Raji (cell line): ENCODE measurements around the gene GTF3A.

Source experiments
- POLR2A ChIP-seq: IDR thresholded peaks from 2 replicates; pipeline ENCODE4 v1.6.1; 2011; ENCODE audit warnings: low read depth, low read length, control low read depth; ENCODE audit not compliant: insufficient read depth

Gene GTF3A

DNA sequence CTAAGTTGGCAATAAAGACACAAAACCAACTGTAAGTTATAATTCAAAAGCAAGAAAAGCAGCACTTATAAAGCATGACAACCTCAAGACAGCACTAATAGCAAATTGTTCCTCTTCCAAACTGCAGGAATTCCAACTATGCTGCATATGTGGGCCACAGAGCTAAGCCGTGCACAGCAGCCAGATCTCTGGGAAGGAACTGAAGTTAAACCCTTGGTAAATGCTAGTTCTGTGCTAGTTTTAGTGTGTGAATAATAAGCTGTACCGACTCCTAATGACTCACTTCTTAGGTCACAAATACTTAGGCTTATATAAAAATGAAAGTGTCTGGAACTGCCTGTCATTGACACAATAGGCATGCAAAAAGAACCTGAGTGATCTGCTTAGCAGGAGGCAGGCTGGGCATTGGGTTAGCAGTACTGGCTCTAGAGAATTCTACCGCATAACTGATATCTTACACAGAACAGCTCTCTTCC, 21.2 kb upstream of the GTF3A start:
- TF ChIP-seq POLR2A = no peak

DNA sequence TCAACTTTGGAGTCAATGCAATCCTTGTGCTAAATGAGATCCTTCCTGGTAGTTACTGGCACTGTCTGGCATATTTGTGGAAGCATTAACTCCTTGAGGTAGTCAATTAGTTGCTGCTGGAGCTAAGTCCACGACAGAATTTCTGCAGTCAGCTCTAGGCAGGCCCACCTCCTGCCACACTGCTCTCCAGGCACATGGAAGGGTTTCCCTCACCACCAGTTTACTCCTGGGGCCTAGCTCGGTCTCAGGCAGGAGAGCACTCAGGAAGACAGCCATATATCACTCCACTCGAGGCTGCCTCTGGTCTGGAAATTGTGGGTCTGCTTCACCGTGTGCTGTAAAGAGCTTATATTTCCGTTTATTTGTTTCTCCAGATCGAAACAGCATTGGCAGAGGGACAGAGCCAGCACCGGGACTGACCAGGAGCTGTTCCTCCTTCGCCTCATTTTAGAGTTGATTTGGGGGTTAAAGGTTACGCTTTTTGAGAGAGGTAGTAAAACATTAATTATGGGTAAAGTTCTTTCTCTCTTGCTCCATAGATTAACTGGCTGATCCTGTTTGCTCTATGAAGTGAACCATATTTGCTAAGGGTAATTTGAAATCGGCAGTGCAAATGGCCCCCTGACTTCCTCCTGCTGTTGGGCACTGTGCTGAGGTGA, 20.6 kb upstream of the GTF3A start:
- no peak for TF ChIP-seq POLR2A

DNA sequence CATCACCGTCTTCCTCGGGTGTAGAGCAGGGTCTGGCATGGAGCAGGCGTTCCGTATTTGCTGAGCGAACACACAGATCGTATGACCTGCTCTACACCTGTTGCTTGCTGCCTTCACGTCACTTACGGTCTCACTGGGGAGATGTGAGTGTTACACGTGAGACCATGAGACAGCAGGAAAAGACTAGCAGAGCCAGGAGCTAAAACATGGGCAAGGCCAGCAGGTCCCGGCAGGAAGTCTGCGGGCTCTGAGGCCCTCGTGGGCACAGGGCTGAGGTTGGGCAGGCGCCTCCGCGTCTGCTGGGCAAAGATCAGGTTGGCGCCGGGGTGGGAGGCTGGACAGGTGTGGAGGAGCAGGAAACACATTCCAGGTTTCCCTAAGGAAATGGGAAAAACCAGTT, 19.7 kb upstream of the GTF3A start:
- no peak for TF ChIP-seq POLR2A

DNA sequence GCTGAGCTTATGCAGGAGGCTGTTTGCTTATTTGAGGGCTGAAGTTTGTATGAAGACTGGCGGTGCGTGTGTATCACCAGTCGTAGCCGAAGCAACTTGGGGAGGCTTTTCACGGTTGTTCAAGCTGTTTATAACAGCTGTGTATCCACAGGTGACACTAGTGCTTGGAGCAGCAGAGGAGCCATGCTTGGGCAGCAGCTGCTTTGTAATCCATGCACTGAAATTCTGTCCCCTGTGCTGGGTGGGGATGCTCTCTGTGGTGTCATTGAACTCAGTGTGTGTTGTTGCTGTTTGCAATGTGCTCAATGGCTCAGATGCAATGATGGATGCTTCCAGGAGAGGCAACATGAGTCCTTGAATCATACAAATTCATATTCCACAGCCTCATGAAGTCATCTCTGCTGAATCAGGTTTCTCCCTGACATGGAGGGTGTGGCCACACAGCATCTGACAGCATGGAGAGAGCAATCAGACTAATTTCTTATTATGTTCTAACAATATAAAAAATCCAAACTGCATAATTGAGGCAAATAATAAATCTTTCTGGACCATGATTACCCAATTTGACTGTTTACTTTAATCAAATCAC, 18.8 kb upstream of the GTF3A start:
- no peak for TF ChIP-seq POLR2A

DNA sequence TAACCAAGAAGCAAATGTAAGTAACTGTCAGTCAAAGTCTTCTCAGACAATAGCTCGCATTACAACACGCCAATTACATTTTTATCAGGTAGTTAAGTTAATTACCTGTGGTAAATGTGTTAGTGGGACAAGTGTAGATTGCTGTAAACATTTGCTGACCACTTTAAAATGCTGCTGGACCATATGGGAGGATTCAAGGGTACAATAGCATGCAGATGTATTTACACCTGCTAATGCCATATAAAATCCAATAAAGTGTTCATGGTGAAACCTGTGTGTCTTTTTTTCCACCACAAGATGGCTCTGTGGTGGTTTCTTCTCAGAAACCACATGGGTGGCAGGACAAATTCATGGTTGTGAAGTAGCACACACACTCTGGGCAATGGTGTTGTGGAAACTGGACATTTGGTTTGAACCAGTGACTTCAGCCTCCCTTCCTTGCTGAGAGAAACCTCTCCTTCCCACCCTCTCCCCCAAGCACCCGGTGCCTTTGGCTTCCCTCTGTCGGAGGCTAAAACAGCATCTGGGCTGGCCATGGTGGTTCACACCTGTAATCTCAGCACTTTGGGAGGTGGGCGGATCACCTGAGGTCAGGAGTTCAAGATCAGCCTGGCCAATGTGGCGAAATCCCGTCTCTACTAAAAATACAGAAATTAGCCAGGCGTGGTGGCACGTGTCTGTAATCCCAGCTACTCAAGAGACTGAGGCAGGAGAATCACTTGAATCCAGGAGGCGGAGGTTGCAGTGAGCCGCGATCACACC, 18.1 kb upstream of the GTF3A start:
- no peak for TF ChIP-seq POLR2A

DNA sequence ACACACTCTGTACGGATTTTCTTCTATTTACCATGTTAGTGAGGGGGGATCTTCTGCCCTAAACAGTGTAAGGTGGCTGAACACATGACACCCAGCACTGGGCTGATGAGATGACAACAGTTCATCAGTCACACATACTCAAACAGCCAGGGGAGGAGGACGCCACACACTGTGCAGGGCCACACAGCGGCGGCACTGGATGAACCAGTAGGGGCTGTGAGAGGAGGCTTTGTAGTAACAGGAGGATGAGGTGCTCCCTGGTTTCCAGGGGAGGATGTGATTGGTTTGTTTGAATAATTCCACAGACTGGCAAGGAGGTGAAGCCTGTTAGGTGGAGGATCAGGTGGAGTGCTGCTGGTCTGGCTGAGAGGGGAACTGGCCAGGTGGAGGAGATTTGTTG, 16.3 kb upstream of the GTF3A start:
- TF ChIP-seq POLR2A = no peak

DNA sequence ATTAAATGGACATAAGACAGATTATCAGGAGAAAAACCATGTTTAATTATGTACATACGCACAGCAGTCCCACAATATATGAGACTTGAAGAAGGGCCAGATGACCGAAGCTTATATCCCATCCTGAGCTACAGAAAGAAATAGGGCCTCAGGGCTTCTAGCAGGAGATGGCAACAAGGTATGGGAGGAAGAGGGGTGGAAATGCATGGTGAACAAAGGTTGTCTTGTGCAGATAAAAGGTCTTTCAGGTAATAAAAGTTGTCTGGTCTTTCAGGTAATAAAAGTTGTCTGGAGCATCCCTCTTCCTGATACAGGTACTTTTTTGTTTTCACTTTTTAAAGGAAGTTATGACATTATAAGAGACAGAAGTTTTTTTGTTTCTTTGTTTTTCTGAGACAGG, 15.4 kb upstream of the GTF3A start:
- no peak for TF ChIP-seq POLR2A

DNA sequence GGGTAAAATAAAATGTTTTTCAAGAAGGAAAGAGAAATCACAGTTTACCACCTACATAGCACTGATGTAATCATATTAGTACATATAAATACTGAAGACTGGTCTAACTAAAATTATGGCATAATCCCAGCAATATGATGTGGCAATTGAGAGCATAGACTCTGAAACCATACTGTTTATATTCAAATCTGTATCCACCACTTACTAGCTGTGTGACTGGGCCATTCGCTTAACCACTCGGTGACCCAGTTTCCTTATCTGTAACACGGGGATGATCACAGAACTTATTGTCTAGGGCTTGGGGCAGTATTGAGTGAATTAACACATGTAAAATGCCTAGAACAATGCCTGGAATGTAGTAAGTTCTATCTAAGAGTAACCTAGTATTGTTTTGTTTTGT, 13.1 kb upstream of the GTF3A start:
- TF ChIP-seq POLR2A = no peak

DNA sequence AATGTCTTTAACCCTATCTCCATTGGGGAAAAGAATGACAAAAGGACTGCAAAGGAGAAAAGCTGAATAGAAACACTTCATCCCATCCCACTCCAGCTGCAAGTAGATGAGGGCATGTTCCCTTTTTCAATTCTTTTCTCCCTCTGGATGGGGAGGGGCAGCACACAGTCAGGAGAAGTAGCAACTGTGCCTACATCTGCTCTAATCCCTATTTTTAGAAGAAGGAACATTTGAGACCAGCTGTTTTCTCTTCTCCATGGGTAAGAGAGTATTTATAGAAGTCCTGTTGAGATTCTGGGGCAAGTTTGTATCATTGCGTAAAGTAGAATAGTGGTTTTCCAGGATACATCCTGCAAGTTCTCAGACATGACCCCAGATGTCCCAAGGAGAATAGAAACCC, 9.3 kb upstream of the GTF3A start:
- TF ChIP-seq POLR2A = no peak

DNA sequence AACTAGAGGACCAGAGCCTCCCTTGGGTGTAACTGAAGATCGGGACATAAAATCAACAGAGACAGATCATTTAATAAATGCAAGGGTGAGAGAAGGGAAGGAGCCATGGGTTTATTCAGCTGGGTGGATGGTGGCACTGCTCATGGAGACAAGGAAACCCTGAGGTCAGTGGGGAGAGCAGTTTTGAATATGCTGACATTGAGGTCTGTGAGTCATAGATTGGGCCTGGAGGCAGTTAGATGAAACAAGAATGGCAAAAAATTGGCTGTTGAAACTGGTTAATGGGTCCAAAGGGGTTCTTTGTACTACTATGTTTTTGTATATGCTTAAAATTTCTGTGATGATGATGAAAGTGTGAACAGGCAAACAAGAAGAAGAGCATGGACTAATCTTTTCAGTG, 5.1 kb upstream of the GTF3A start:
- no peak for TF ChIP-seq POLR2A

DNA sequence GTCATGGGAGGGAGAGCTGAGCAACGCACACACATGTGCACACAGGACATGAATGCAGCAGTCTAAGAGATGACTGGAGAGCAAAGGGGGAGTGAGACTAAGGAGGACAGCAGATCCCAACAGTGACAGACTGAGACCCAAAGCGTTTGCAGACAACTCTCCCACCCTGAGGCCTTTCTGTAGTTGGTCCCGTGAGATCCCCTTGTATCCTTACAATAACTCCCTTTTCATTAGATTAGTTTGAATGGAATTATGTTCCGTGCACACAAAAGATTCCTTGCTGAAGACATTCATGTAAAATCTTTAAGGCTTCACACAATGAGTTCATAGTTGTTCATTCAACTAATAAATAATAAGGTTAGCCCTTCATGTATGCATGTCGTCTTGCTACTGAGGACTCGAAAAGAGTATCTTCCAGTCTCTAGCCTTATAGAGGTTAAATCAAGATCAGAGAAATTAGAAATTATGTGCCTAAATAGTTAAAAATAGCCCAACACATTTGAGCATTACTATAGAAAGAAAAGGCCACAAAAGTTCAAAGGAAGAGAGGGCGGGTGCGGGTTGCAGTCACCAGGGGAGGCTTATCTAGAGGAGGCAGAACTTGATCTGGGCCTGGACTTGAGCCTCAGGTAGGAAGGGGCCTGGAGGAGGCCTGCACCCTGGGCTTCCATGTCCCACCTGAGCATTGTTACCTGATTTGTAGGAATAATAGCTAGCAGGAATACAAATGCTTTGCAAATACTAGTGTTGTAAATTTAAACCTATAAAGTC, 3.1 kb upstream of the GTF3A start:
- no peak for TF ChIP-seq POLR2A

DNA sequence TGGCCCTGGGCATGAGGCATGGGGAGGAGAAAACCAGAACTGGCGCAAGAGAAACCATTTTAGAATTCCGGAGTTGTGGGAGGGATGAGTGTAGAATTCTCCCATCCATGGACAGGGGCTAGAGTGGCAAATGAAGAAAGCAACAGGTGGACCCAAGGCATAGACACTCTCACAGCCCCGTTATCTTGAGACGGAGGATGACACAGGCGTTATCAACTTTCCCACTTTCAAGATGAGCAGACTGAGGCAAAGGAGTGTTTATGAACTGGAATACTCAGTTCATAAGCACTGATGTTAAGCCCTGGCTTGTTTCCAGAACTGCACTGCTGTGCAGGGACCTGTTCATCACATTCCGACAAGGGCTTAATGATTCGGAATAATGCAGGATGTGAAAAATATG, 1.1 kb upstream of the GTF3A start:
- no peak for TF ChIP-seq POLR2A

DNA sequence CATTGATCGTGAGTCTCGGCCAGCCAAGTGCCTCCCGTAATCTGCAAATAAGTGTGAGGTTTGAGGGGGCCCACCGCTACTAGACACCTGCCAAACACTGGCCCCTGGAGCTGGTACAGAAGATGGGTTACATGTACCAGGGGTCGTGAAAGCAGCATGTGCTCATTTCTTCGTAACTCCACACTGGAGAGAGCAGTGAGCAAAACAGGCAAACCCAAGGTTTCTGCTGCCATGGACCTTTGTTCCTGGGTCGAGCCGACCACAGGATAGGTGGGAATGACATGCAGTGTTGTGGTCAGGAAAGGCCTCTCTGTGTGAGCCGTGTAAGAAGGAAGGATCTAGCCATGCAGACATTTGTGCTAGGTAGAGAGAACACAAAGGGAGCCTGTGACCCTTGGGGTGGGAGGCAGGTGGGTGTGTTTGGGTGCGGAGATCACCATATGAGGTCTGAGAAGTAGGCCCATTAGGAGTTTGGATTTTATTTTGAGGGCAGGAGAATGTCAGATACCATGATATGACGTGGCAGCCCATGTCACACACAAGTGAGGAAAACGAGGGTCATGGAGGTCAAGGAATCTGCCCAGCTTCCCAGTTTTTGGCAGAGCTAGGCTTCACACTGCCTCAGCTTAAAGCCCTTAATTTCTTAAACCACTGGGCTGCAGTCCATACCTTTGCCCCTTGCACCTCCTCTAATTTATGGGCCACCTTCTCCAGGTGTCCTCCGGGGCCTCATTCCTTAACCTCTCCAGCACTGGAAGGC, 919 bp downstream of the GTF3A start:
- TF ChIP-seq POLR2A = 0 out of 2 replicates have a peak, but pooled peaks have one; percentile 4

DNA sequence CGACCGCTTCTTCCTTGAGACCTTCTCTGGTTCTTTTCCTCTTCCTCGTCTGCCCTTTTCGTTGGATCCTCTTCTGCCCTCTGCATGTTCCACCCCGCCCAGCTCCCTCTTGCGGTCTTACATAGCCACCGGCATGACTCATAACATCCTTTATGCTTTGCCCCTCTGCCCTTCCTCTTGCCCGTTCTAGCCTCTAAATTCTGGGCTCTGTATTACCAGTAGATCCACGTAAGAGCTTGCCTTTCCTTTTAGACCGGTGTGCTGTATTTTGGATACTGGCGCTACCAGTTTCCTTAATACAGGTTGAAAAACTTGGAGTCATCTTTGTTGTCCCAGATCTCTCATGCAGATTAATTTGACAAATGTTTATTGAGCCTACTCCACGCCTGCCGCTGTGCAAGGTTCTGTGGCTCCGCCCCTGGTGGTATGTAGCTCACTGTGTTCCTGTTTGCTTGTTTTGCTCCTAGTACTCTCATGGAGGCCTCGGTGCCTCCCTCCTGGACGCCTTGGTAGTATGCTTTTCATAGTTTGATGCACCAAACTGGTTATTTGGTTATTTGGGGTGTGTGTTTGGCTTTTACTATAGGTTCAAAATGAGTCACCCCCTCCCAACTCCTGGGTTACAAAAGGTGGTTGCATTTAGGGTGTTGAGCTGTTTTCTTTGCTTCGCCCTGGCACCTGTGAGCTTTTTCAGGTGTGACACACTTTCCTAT, 1.7 kb downstream of the GTF3A start:
- 0 out of 2 replicates have a peak, but pooled peaks have one; percentile 10 for TF ChIP-seq POLR2A
